CD14-positive monocyte (primary cell): Measurements from ENCODE around the gene CDK7. TPM values are rescaled to one million over a fixed set of nuclear protein-coding genes. Genes with fewer than 3 reads are reported as not detected.
A peak's percentile ranks its signal among the peaks of the same experiment; 100 is the strongest.

Source experiments
- DNase-seq, 3 donors: peaks; one replicate each; pipeline ENCODE4 v3.0.0-alpha.2; 2011 to 2022
- H2AFZ ChIP-seq: 2 replicates; pipeline ENCODE4 v1.6.0; 2012; ENCODE audit warnings: mild to moderate bottlenecking, low read depth, low read length, inconsistent platforms; ENCODE audit not compliant: insufficient read depth, poor library complexity, severe bottlenecking
- H3K27ac ChIP-seq, 2 donors: 1 replicate in 1 of 2; 2 replicates in 1 of 2; pipeline ENCODE4 v1.5.1; 2012 to 2013; ENCODE audit warnings: low read length in 2 of 2, control low read depth in 1 of 2, inconsistent platforms in 1 of 2, low read depth in 1 of 2, mild to moderate bottlenecking in 1 of 2
- H3K27me3 ChIP-seq, 2 donors: one replicate each; pipeline versions ENCODE4 v1.6.0 to v1.6.1; 2011 to 2013; ENCODE audit warnings: low read length in 2 of 2; ENCODE audit not compliant: control insufficient read depth in 2 of 2, insufficient read depth in 2 of 2
- H3K36me3 ChIP-seq, 2 donors: replicated peaks in 1 of 2; 1 replicate in 1 of 2; 2 replicates in 1 of 2; pipeline versions ENCODE4 v1.5.1 to v1.6.1; 2012 to 2013; ENCODE audit warnings: low read length in 2 of 2, control low read depth in 1 of 2, inconsistent platforms in 1 of 2, mild to moderate bottlenecking in 1 of 2; ENCODE audit not compliant: insufficient read depth in 2 of 2, control insufficient read depth in 1 of 2
- H3K4me1 ChIP-seq, 2 donors: 1 replicate in 1 of 2; 2 replicates in 1 of 2; pipeline versions ENCODE4 v1.5.1 to v1.6.1; 2012 to 2013; ENCODE audit warnings: low read length in 2 of 2, control low read depth in 1 of 2, inconsistent platforms in 1 of 2, mild to moderate bottlenecking in 1 of 2, moderate library complexity in 1 of 2; ENCODE audit not compliant: insufficient read depth in 2 of 2, control insufficient read depth in 1 of 2
- H3K4me2 ChIP-seq: replicated peaks from 2 replicates; pipeline ENCODE3; 2012; ENCODE audit warnings: low read length, moderate library complexity, mild to moderate bottlenecking; ENCODE audit not compliant: poor library complexity, severe bottlenecking; ENCODE audit errors: extremely low read depth
- H3K4me3 ChIP-seq, 3 experiments: fragments of 200-600 bp in 1 of 3; sonication (generic) in 1 of 3; replicated peaks in 1 of 3; 1 replicate in 2 of 3; 2 replicates in 1 of 3; pipeline ENCODE4 v1.5.1; 2011 to 2013; ENCODE audit warnings: low read length in 3 of 3, mild to moderate bottlenecking in 3 of 3, control low read depth in 2 of 3, low read depth in 2 of 3, inconsistent platforms in 1 of 3, moderate library complexity in 1 of 3
- H3K79me2 ChIP-seq: 2 replicates; pipeline ENCODE4 v1.6.0; 2012; ENCODE audit warnings: mild to moderate bottlenecking, control low read depth, inconsistent platforms, low read length, moderate library complexity; ENCODE audit not compliant: insufficient read depth
- H3K9ac ChIP-seq: 2 replicates; pipeline ENCODE4 v1.6.0; 2017; ENCODE audit warnings: low read length, mild to moderate bottlenecking; ENCODE audit not compliant: insufficient read depth, poor library complexity, severe bottlenecking
- H3K9me3 ChIP-seq, 2 donors: replicated peaks in 1 of 2; 1 replicate in 1 of 2; 2 replicates in 1 of 2; pipeline versions ENCODE4 v1.5.1 to v1.6.1; 2012 to 2013; ENCODE audit warnings: low read length in 2 of 2, control low read depth in 1 of 2; ENCODE audit not compliant: control insufficient read depth in 1 of 2, insufficient read depth in 1 of 2
- H4K20me1 ChIP-seq: 2 replicates; pipeline ENCODE4 v1.6.0; 2012; ENCODE audit warnings: mild to moderate bottlenecking, low read length, control low read depth, moderate library complexity; ENCODE audit not compliant: insufficient read depth
- H3K27ac Mint-ChIP-seq, 7 donors: one replicate each; pipeline ENCODE4 v1.8.0; 2020; ENCODE audit warnings: mild to moderate bottlenecking in 7 of 7, mixed read lengths in 7 of 7, moderate library complexity in 6 of 7, inconsistent platforms in 2 of 7
- H3K27me3 Mint-ChIP-seq, 3 donors: one replicate each; pipeline ENCODE4 v1.8.0; 2021 to 2022; ENCODE audit warnings: low read depth in 3 of 3, mild to moderate bottlenecking in 3 of 3, mixed read lengths in 3 of 3, moderate library complexity in 3 of 3, inconsistent platforms in 1 of 3
- H3K36me3 Mint-ChIP-seq, 2 donors: one replicate each; pipeline ENCODE4 v1.8.0; 2020; ENCODE audit warnings: mixed read lengths in 2 of 2, inconsistent platforms in 1 of 2, mild to moderate bottlenecking in 1 of 2
- H3K4me1 Mint-ChIP-seq: one replicate; pipeline ENCODE4 v1.8.0; 2020; ENCODE audit warnings: mild to moderate bottlenecking, mixed read lengths
- H3K4me3 Mint-ChIP-seq, 2 donors: one replicate each; pipeline ENCODE4 v1.8.0; 2020; ENCODE audit warnings: mild to moderate bottlenecking in 2 of 2, mixed read lengths in 2 of 2, moderate library complexity in 1 of 2
- H3K9me3 Mint-ChIP-seq, 7 donors: one replicate each; pipeline ENCODE4 v1.8.0; 2020 to 2022; ENCODE audit warnings: mixed read lengths in 7 of 7, mild to moderate bottlenecking in 6 of 7, moderate library complexity in 6 of 7, inconsistent platforms in 2 of 7
- CTCF ChIP-seq: fragments of 200-600 bp; IDR thresholded peaks from one replicate; pipeline ENCODE4 v1.8.0; 2022; ENCODE audit warnings: antibody characterized with exemption, mild to moderate bottlenecking
- WGBS: methylation state at CpG from one replicate; pipeline ENCODE4 v1.1.5; 2013; ENCODE audit warnings: missing lambda C conversion rate; ENCODE audit not compliant: insufficient coverage; 5-methylcytosine and 5-hydroxymethylcytosine counted together
- intact Hi-C, 2 donors: fragments of 100-400 bp; cut with micrococcal nuclease; formaldehyde crosslinking; loops; one replicate each; pipeline versions ENCODE4 v1.15.0 to v1.15.1; 2023
- polyA plus RNA-seq, 3 donors: library from polyadenylated mRNA; depleted of rRNA in 1 of 3; unstranded in 2 of 3; stranded (reverse) in 1 of 3; fragments of 300-500 nt in 2 of 3; fragments of >200 nt in 1 of 3; fragmentation: Illumina TruSeq in 2 of 3; gene quantifications; 1 replicate in 2 of 3; 2 replicates in 1 of 3; pipeline ENCODE4 v1.2.3, GENCODE V29; 2012 to 2021

Gene CDK7
- polyA plus RNA-seq, 3 donors, result 12.4 to 20.4 (median 14.4) TPM

GRCh38 chr5:69265931-69266330 lies 31.2 kb downstream of the CDK7 start:
- Mint-ChIP-seq H3K9me3 (peaks cover 0 to 1% (median 0%) of the 10 kb centered on the region in 7 donors), H3K4me1 (peaks cover 4% of the 10 kb centered on the region), H3K4me3 (no peak overlapping the region), H3K27me3 (no peaks in the 10 kb centered on the region), H3K36me3 (peaks cover 64 to 73% of the 10 kb centered on the region in 2 donors), H3K27ac (no peak overlapping the region)
- no peak overlapping the region for H3K4me3 ChIP-seq
- no peaks in the 10 kb centered on the region for H3K79me2 ChIP-seq
- no peak for DNase-seq
- no peak overlapping the region for H2AFZ ChIP-seq
- H3K9ac ChIP-seq, result no peak overlapping the region
- no peaks in the 10 kb centered on the region for H4K20me1 ChIP-seq
- WGBS, result 96% methylated on average over 8 of the region's 11 CpGs
- intact Hi-C loops, result no loop called here
- H3K36me3 ChIP-seq, result peaks cover 49 to 88% of the 10 kb centered on the region in 2 donors
- H3K9me3 ChIP-seq, result no peaks in the 10 kb centered on the region
- no peak overlapping the region for H3K27ac ChIP-seq
- no peaks in the 10 kb centered on the region for H3K4me1 ChIP-seq
- H3K4me2 ChIP-seq, result no peak overlapping the region
- no peaks in the 10 kb centered on the region for H3K27me3 ChIP-seq
- TF ChIP-seq CTCF, result peak; percentile 44

- Mint-ChIP-seq H3K27ac (peak overlapping the region in 1 of 7 donors; percentile 12), H3K27me3 (no peaks in the 10 kb centered on the region), H3K4me3 (no peak overlapping the region), H3K36me3 (peaks cover 62 to 71% of the 10 kb centered on the region in 2 donors), H3K4me1 (peaks cover 5% of the 10 kb centered on the region), H3K9me3 (no peaks in the 10 kb centered on the region)
- Histone ChIP-seq H4K20me1 (no peaks in the 10 kb centered on the region), H3K27me3 (no peaks in the 10 kb centered on the region), H3K9ac (no peak overlapping the region), H3K9me3 (no peaks in the 10 kb centered on the region), H3K4me3 (no peak overlapping the region), H3K27ac (no peak overlapping the region), H2AFZ (no peak overlapping the region), H3K36me3 (peaks cover 33 to 86% of the 10 kb centered on the region in 2 donors), H3K79me2 (no peaks in the 10 kb centered on the region), H3K4me1 (no peaks in the 10 kb centered on the region), H3K4me2 (no peak overlapping the region)
- WGBS, result no CpG with 5 or more reads among the region's 5 CpGs
- no peak for TF ChIP-seq CTCF
- intact Hi-C loops, result no loop called here
- DNase-seq, result peak; percentile 12 to 21 (median 15)
These were observed 34.2 kb downstream of the CDK7 start for GRCh38 chr5:69268899-69269298.
